ENCODE results near the gene SOBP. TPM values are rescaled to one million over a fixed set of nuclear protein-coding genes. Genes with fewer than 3 reads are reported as not detected.

Gene SOBP
- total and polyA plus RNA-seq, 2 experiments from 2014 or later, result 1.5 to 3.0 TPM

DNA sequence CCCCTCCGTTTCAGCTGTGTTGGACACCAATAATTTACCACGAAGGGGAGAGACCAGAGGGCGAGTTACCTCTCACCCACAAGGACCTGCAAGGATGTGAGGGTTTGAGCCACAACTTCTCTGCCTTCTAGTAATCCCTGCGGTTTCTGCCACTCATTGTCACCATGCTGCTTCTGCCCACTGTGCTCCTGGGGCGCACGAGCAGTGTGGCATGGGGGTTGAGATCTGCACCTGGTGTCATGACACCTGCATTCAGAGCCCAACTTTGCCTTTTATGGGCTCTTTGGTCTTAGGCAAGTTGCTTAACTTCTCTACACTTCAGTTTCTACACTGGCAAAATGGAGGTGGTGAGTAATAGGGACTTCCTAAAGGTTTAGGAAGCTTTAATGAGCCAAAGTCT, 84.9 kb downstream of the SOBP start:
- no peaks in the 10 kb centered on the region for H3K79me2 ChIP-seq (replicated peaks; ENCODE audit: insufficient read depth)
- 0 out of 2 replicates have a peak, but pooled peaks cover 16% of the 10 kb centered on the region for H3K9me2 ChIP-seq (ENCODE audit: insufficient read depth)
- DNase-seq (ENCODE audit: low spot score), result no peak

More for the DNA sequence above, 84.9 kb downstream of the SOBP start:
- Histone ChIP-seq H3K27me3 (ENCODE audit: insufficient read depth) (no peaks in the 10 kb centered on the region), H3F3A (replicated peaks; ENCODE audit: low read depth) (no peaks in the 10 kb centered on the region), H3K27ac (ENCODE audit: low read depth) (no peak overlapping the region), H3K36me3 (ENCODE audit: insufficient read depth) (no peaks in the 10 kb centered on the region), H4K20me1 (replicated peaks; ENCODE audit: insufficient read depth) (no peaks in the 10 kb centered on the region), H3K4me2 (no peak overlapping the region), H2AFZ (no peak overlapping the region), H3K4me3 (no peak overlapping the region), H3K4me1 (ENCODE audit: insufficient read depth) (peaks cover 17% of the 10 kb centered on the region)
- TF ChIP-seq ZNF331 (CRISPR knock-in tag; IDR thresholded peaks at IDR 0.05; ENCODE audit: low read depth) (no peak), STAT1 (IDR thresholded peaks at IDR 0.05; ENCODE audit: unreplicated experiment) (no peak), CREB1 (CRISPR knock-in tag; IDR thresholded peaks at IDR 0.05; ENCODE audit: low read depth) (no peak), EZH2 (IDR thresholded peaks at IDR 0.05; ENCODE audit: low read depth, unreplicated experiment) (no peak), EZH2phosphoT487 (IDR thresholded peaks at IDR 0.05; ENCODE audit: unreplicated experiment) (no peak), JUNB (IDR thresholded peaks at IDR 0.05; ENCODE audit: unreplicated experiment) (no peak), ZNF114 (CRISPR knock-in tag; IDR thresholded peaks at IDR 0.05) (no peak), NANOG (IDR thresholded peaks at IDR 0.05; ENCODE audit: borderline replicate concordance) (no peak), POLR2AphosphoS5 (IDR thresholded peaks at IDR 0.05; ENCODE audit: low read depth) (no peak)
- TF ChIP-seq, protein P1, sequence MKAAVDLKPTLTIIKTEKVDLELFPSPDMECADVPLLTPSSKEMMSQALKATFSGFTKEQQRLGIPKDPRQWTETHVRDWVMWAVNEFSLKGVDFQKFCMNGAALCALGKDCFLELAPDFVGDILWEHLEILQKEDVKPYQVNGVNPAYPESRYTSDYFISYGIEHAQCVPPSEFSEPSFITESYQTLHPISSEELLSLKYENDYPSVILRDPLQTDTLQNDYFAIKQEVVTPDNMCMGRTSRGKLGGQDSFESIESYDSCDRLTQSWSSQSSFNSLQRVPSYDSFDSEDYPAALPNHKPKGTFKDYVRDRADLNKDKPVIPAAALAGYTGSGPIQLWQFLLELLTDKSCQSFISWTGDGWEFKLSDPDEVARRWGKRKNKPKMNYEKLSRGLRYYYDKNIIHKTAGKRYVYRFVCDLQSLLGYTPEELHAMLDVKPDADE (IDR thresholded peaks at IDR 0.05), result no peak
- TF ChIP-seq, protein P2, sequence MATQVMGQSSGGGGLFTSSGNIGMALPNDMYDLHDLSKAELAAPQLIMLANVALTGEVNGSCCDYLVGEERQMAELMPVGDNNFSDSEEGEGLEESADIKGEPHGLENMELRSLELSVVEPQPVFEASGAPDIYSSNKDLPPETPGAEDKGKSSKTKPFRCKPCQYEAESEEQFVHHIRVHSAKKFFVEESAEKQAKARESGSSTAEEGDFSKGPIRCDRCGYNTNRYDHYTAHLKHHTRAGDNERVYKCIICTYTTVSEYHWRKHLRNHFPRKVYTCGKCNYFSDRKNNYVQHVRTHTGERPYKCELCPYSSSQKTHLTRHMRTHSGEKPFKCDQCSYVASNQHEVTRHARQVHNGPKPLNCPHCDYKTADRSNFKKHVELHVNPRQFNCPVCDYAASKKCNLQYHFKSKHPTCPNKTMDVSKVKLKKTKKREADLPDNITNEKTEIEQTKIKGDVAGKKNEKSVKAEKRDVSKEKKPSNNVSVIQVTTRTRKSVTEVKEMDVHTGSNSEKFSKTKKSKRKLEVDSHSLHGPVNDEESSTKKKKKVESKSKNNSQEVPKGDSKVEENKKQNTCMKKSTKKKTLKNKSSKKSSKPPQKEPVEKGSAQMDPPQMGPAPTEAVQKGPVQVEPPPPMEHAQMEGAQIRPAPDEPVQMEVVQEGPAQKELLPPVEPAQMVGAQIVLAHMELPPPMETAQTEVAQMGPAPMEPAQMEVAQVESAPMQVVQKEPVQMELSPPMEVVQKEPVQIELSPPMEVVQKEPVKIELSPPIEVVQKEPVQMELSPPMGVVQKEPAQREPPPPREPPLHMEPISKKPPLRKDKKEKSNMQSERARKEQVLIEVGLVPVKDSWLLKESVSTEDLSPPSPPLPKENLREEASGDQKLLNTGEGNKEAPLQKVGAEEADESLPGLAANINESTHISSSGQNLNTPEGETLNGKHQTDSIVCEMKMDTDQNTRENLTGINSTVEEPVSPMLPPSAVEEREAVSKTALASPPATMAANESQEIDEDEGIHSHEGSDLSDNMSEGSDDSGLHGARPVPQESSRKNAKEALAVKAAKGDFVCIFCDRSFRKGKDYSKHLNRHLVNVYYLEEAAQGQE (IDR thresholded peaks at IDR 0.05; ENCODE audit: unreplicated experiment), result no peak
- TF ChIP-seq, protein P3, sequence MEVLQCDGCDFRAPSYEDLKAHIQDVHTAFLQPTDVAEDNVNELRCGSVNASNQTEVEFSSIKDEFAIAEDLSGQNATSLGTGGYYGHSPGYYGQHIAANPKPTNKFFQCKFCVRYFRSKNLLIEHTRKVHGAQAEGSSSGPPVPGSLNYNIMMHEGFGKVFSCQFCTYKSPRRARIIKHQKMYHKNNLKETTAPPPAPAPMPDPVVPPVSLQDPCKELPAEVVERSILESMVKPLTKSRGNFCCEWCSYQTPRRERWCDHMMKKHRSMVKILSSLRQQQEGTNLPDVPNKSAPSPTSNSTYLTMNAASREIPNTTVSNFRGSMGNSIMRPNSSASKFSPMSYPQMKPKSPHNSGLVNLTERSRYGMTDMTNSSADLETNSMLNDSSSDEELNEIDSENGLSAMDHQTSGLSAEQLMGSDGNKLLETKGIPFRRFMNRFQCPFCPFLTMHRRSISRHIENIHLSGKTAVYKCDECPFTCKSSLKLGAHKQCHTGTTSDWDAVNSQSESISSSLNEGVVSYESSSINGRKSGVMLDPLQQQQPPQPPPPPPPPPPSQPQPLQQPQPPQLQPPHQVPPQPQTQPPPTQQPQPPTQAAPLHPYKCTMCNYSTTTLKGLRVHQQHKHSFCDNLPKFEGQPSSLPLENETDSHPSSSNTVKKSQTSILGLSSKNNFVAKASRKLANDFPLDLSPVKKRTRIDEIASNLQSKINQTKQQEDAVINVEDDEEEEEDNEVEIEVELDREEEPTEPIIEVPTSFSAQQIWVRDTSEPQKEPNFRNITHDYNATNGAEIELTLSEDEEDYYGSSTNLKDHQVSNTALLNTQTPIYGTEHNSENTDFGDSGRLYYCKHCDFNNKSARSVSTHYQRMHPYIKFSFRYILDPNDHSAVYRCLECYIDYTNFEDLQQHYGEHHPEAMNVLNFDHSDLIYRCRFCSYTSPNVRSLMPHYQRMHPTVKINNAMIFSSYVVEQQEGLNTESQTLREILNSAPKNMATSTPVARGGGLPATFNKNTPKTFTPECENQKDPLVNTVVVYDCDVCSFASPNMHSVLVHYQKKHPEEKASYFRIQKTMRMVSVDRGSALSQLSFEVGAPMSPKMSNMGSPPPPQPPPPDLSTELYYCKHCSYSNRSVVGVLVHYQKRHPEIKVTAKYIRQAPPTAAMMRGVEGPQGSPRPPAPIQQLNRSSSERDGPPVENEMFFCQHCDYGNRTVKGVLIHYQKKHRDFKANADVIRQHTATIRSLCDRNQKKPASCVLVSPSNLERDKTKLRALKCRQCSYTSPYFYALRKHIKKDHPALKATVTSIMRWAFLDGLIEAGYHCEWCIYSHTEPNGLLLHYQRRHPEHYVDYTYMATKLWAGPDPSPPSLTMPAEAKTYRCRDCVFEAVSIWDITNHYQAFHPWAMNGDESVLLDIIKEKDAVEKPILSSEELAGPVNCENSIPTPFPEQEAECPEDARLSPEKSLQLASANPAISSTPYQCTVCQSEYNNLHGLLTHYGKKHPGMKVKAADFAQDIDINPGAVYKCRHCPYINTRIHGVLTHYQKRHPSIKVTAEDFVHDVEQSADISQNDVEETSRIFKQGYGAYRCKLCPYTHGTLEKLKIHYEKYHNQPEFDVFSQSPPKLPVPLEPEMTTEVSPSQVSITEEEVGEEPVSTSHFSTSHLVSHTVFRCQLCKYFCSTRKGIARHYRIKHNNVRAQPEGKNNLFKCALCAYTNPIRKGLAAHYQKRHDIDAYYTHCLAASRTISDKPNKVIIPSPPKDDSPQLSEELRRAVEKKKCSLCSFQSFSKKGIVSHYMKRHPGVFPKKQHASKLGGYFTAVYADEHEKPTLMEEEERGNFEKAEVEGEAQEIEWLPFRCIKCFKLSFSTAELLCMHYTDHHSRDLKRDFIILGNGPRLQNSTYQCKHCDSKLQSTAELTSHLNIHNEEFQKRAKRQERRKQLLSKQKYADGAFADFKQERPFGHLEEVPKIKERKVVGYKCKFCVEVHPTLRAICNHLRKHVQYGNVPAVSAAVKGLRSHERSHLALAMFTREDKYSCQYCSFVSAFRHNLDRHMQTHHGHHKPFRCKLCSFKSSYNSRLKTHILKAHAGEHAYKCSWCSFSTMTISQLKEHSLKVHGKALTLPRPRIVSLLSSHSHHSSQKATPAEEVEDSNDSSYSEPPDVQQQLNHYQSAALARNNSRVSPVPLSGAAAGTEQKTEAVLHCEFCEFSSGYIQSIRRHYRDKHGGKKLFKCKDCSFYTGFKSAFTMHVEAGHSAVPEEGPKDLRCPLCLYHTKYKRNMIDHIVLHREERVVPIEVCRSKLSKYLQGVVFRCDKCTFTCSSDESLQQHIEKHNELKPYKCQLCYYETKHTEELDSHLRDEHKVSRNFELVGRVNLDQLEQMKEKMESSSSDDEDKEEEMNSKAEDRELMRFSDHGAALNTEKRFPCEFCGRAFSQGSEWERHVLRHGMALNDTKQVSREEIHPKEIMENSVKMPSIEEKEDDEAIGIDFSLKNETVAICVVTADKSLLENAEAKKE (CRISPR knock-in tag; IDR thresholded peaks at IDR 0.05), result no peak
- TF ChIP-seq, protein P4, sequence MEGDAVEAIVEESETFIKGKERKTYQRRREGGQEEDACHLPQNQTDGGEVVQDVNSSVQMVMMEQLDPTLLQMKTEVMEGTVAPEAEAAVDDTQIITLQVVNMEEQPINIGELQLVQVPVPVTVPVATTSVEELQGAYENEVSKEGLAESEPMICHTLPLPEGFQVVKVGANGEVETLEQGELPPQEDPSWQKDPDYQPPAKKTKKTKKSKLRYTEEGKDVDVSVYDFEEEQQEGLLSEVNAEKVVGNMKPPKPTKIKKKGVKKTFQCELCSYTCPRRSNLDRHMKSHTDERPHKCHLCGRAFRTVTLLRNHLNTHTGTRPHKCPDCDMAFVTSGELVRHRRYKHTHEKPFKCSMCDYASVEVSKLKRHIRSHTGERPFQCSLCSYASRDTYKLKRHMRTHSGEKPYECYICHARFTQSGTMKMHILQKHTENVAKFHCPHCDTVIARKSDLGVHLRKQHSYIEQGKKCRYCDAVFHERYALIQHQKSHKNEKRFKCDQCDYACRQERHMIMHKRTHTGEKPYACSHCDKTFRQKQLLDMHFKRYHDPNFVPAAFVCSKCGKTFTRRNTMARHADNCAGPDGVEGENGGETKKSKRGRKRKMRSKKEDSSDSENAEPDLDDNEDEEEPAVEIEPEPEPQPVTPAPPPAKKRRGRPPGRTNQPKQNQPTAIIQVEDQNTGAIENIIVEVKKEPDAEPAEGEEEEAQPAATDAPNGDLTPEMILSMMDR (conservative IDR thresholded peaks at IDR 0.05; ENCODE audit: low read depth in 2 of 2), result no peak
- Mint-ChIP-seq H3K27me3 (ENCODE audit: insufficient read depth, low read depth, poor library complexity) (peaks cover 9% of the 10 kb centered on the region), H3K36me3 (ENCODE audit: low read depth) (no peaks in the 10 kb centered on the region; the same call in 2 of the 3 replicates), H3K27ac (no peak overlapping the region), H3K4me1 (peaks cover 26% of the 10 kb centered on the region), H3K9me3 (no peaks in the 10 kb centered on the region), H3K4me3 (no peak overlapping the region)
- ATAC-seq, result no peak
